IMR-90 (cell line): ENCODE results near the gene TGDS.

ENCODE experiments used
- MAFK ChIP-seq: IDR thresholded peaks from 2 replicates; pipeline ENCODE4 v1.6.1; 2012; ENCODE audit warnings: low read depth, low read length, improper control_type of control experiment
- POLR2A ChIP-seq: IDR thresholded peaks from 2 replicates; pipeline ENCODE4 v1.6.1; 2012; ENCODE audit warnings: mild to moderate bottlenecking, low read depth, low read length
- SMC3 ChIP-seq: fragments of 150-350 bp; IDR thresholded peaks from 2 replicates; pipeline ENCODE4 v1.6.1; 2016; ENCODE audit warnings: low read depth, mild to moderate bottlenecking, antibody characterized with exemption, low read length, moderate library complexity
- TF ChIP-seq, protein P1 (sequence below): conservative IDR thresholded peaks from 2 replicates; pipeline ENCODE4 v1.5.1; 2012; ENCODE audit warnings: mild to moderate bottlenecking, low read depth, low read length, improper control_type of control experiment

DNA sequence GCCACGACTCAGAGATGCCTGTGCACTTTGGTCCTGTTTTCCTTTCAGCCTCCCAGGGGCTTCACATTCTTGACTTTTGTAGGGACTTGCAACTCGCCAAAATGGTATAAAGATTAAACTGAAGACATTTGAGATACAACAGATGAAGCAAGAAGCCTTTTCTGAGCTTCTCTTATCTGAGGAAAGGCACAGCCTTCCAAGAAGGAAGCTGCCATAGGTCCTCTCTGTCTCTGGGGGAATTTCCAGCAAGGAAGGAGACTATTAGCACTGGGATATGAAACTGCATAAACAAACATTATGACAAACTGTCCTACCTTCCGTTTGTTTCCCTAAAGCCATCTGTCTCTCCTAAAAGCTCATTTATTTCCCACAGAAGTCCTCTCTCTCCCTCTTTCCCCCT is 39.3 kb downstream of the TGDS start:
- TF ChIP-seq, protein P1, sequence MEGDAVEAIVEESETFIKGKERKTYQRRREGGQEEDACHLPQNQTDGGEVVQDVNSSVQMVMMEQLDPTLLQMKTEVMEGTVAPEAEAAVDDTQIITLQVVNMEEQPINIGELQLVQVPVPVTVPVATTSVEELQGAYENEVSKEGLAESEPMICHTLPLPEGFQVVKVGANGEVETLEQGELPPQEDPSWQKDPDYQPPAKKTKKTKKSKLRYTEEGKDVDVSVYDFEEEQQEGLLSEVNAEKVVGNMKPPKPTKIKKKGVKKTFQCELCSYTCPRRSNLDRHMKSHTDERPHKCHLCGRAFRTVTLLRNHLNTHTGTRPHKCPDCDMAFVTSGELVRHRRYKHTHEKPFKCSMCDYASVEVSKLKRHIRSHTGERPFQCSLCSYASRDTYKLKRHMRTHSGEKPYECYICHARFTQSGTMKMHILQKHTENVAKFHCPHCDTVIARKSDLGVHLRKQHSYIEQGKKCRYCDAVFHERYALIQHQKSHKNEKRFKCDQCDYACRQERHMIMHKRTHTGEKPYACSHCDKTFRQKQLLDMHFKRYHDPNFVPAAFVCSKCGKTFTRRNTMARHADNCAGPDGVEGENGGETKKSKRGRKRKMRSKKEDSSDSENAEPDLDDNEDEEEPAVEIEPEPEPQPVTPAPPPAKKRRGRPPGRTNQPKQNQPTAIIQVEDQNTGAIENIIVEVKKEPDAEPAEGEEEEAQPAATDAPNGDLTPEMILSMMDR: no peak
- TF ChIP-seq SMC3 (no peak), POLR2A (no peak), MAFK (no peak)
